ENCODE data around the gene PIGX.

DNA sequence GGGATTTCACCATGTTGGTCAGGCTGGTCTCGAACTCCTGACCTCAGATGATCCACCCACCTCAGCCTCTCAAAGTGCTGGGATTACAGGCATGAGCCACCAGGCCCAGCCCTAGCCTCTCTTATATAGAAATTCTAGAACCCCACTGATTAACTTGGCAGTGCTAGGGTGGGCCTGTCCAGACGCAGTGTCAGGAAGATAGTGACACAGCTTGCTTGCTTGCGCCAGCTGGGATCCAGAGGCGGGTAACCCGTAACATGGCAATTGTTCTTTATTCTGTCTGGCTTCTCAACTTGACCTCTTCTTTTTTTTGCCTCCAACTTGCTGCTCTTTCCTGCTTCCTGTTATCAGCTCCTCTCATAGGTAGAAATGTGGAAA is 16.3 kb upstream of the PIGX start:
- TF ChIP-seq, protein P1, sequence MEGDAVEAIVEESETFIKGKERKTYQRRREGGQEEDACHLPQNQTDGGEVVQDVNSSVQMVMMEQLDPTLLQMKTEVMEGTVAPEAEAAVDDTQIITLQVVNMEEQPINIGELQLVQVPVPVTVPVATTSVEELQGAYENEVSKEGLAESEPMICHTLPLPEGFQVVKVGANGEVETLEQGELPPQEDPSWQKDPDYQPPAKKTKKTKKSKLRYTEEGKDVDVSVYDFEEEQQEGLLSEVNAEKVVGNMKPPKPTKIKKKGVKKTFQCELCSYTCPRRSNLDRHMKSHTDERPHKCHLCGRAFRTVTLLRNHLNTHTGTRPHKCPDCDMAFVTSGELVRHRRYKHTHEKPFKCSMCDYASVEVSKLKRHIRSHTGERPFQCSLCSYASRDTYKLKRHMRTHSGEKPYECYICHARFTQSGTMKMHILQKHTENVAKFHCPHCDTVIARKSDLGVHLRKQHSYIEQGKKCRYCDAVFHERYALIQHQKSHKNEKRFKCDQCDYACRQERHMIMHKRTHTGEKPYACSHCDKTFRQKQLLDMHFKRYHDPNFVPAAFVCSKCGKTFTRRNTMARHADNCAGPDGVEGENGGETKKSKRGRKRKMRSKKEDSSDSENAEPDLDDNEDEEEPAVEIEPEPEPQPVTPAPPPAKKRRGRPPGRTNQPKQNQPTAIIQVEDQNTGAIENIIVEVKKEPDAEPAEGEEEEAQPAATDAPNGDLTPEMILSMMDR (IDR thresholded peaks at IDR 0.05): no peak
- no peak for TF ChIP-seq EZH2phosphoT487 (IDR thresholded peaks at IDR 0.05)
